Nucleus accumbens (tissue), 56 donors: ENCODE data around the gene ARF1.

Experiments used
- DNase-seq, 56 donors: peaks; one replicate each; lab custom pipeline; 2025; lab: John Stamatoyannopoulos, UW

ARF1 gene

GRCh38 chr1:228068359-228068758 is 14.1 kb upstream of the ARF1 start:
- DNase-seq, result no peak

GRCh38 chr1:228070173-228070572 is 12.3 kb upstream of the ARF1 start:
- DNase-seq, result no peak

DNA sequence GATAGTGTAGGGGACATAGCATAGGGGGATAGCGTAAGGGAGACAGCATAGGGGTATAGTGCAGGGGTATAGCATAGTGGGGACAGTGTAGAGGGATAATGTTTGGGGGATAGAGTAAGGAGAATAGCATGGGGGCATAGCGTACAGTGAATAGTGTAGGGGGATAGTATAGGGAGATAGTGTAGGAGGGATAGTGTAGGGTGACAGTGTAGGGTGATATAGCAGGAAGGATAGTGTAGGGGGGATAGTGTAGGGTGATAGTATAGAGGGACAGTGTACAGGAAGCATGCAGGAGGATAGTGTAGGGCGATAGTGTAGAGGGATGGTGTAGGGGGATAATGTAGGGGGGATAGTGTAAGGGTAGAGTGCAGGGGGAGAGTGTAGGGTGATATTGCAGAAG is 11.7 kb upstream of the ARF1 start:
- DNase-seq, result no peak

- DNase-seq, result no peak
Observed at GRCh38 chr1:228071839-228072657, 10.5 kb upstream of the ARF1 start.

DNA sequence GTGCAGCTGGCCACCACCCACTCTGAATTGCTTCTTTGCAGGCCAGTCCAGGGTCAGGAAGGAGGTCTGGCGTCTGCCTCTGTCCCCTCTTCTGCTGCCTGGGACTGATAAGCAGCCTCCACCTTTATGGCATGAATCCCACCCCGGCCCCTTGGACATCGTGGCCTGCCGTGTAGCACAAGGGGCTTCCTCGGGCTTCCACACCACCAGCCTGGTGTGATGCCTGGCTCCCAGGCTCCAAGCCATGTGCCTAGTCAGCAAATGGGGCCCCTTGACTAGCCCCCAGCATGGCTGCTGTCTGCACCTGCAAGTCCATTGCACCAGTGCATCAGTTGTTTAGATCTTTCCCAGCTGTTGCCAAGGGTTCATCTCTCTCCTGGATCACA is 9.9 kb upstream of the ARF1 start:
- no peak for DNase-seq

DNA sequence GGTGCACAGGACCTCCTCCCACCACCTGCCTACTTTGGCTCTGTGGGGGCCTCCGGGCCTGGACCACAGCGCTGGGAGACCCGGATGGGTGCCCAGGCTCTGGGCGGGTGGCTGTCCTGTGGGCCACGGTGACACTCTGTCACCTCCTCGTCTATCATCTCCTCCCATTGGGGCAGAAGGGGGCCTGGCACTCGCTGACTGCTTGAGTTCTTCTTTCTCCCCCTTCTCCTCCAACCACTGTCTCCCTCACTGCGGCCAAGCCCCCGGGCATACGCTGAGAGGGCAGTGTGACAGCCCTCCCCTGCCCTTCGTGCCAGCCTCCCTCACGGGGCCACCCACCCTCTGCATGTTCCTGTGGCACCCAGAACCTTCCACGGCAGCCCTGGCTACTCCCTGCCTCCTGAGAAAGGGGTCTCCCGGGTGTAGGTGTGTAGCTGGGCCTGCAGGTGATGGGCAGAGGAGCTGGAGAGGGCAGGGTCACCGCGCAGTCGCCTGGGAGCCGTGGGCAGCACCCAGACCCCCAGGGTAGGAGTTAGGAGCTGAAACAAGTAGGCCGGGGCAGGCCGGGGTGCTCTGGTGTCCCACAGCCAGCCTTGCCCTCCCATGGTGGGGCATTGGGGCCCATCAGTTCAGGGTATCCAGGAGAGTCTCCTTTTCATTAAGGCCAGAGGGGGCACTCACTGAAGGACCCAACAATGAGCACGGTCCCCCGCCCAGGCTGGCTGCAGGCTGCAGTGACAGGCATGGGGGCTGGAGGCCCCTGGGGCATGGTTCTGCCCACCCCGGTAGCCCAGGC is 9.2 kb upstream of the ARF1 start:
- DNase-seq, result no peak

DNA sequence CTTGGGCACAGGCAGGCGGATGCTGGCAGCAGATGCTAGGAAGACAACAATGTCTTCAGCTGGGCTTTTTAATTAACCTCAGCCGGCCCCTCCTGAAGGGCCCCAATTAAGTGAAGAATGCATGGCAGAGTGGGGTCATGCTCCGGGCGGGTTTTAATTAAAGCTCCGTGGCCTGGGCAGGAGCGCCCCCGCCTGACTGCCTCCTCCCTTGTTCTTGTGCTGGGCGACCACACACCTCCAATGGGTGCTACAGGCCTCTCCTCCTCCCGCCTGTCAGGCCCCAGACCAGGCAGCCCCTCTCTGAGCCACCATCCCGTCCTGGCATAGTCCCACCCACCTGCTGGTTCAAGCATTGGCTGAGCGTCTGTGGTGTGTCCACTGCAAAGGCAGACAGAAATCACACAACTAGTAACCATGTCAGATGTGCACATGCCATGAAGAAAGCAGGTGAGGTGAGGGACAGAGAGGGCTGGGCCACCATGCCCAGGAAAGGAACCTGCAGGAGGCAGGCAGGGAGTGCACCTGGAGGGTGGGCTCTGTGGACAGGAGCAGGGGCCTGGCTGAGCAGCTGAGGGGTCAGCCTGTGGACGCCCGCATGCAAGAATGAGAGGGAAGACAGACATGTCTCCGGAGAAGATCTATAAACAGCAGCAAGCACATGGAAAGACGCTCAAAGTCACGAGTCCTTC is 8.5 kb upstream of the ARF1 start:
- DNase-seq, result peak in 1 of 56 donors; percentile 22

DNA sequence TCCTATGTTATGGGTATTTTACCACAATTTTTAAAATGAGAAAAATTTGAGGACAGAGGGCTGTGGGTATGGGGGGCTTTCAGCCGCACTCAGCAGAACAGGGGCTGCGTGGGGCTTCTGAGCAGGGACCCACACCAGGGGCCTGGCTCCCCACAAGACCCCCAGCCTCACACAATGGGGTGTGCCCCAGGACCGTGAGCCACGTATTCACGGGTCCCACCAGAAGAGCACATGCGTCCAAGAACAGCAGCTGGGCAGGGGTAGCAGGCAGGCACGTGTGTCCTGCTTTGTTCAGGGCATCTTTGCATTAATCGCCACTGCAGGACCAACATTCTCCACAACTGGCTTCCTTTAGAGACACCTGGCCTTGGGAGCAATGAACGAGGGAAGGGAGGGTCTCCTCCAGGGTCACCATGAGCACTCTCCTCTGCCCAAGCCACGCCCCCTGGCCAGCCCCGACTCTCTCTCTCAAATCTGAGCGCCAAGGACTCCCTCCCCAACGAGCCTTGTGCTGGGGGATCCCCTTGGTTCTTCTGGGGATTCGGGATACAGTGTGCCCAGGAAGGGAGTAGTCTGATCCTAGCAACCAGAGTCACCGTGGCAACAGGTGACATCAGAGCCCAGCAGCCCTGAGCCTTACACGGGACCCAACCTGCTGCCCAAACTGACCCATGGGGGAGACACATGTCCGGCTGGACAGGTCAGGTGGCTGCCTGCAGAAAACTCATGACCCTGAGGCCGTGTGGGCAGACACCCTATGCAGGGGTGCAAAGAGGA is 7.4 kb upstream of the ARF1 start:
- no peak for DNase-seq

- DNase-seq, result no peak
Observed at GRCh38 chr1:228075801-228076271, 6.7 kb upstream of the ARF1 start.

DNA sequence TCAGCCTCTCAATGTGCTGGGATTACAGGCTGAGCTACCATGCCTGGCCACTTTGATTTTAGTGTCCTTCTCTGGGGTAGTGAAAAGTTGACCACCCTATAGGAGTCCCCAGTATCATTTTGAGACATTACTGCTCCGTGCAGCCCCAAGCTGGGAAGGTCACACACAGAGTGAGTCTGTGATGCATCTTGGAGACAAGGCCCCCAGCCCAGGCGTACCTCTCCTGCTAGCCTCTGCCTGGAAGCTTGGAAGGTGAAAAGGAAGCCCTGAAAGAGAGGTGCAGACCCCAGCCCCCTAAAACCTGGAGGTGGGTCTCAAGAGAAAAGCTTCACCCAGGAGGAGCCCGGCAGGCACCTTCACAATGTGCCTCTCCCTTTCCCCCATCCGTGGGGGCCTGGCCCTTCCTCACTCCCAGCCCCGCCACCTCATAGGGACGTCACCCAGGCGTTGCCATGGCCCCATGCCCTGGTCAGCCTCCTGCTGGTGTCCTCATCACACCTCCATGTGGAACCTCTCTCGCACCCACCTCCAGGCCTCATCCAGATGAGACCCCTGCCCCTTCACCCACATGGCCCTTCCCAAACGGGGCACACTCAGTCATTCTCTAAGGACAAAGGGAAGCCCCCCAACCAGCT is 5.6 kb upstream of the ARF1 start:
- DNase-seq, result no peak

DNA sequence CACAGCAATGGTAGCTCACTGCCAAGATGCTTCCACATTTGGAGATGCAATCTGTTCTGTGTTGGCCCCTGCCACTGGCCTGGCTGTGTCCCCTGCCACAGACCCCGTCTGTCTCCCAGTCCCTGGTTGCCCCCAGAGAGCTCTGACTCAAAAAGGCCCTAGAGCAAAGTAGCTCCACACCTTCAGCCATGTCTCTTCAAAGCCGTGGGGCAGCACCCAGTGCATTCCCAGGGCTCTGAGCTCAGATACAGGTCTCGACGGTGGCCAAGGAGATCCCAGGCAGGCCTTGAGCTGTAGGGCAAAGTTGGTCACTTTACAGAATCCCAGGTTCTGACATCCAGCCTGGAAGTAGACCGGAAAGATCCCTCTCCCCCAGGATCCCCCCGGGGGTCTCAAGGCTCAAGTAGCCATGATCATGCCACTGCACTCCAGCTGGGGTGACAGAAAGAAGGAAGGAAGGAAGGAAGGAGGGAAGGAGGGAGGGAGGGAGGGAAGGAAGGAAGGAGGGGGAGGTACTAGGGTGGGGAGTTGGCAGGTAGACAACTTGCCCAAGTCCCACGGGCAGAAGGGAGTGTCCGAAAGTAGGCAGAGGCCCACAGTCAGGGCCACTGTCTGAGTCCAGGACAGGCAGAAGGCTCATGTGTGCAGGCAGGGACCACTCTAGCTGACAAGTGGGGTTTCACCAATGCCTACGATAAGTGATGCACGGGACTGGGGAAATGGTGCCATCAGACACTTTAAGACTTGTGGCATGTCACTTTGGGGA is 4.8 kb upstream of the ARF1 start:
- no peak for DNase-seq

- no peak for DNase-seq
Observed at GRCh38 chr1:228079013-228079412, 3.5 kb upstream of the ARF1 start.

GRCh38 chr1:228079601-228080263 is 2.8 kb upstream of the ARF1 start:
- no peak for DNase-seq

GRCh38 chr1:228081144-228081543 is 1.4 kb upstream of the ARF1 start:
- DNase-seq, result no peak

- no peak for DNase-seq
Observed at GRCh38 chr1:228081578-228082213, 812 bp upstream of the ARF1 start.

- DNase-seq, result peak in 18 of 56 donors; percentile 29 to 72 (median 54)
Observed at GRCh38 chr1:228082918-228083870, 686 bp downstream of the ARF1 start.

- peak in 4 of 56 donors; percentile 24 to 36 (median 32) for DNase-seq
Observed at GRCh38 chr1:228083871-228084278, 1.4 kb downstream of the ARF1 start.
